Caco-2 (cell line): ENCODE measurements around the gene SGPP2. TPM values are rescaled to one million over a fixed set of nuclear protein-coding genes. Genes with fewer than 3 reads are reported as not detected.

Source experiments
- BruUV-seq: library from RNA; stranded (reverse); fragments of 400-500 nt; replicated peaks from 2 replicates; lab custom pipeline; 2021; lab: Mats Ljungman, UMichigan
- CTCF ChIA-PET: fragments of 300-600 bp; sonication (Branson Sonifier 250); formaldehyde crosslinking; loops from one replicate; lab custom pipeline; 2022; ENCODE audit warnings: antibody characterized with exemption; lab: Charles Lee
- POLR2A ChIA-PET: fragments of 300-600 bp; sonication (Branson Sonifier 250); formaldehyde crosslinking; loops from one replicate; lab custom pipeline; 2022; ENCODE audit warnings: antibody characterized with exemption; lab: Charles Lee
- DNase-seq, 2 experiments: peaks; one replicate each; pipeline versions ENCODE4 v3.0.0 to v3.0.0-alpha.2; 2020 to 2022
- H3K27me3 ChIP-seq: replicated peaks from 2 replicates; pipeline ENCODE4 v1.6.0; 2011; ENCODE audit warnings: low read length; ENCODE audit not compliant: control insufficient read depth, insufficient read depth
- H3K36me3 ChIP-seq: 2 replicates; pipeline ENCODE4 v1.5.1; 2011; ENCODE audit warnings: low read length; ENCODE audit not compliant: control insufficient read depth, insufficient read depth
- H3K4me1 ChIP-seq: fragments of 250-450 bp; sonication (Bioruptor Pico); 2 replicates; pipeline ENCODE4 v1.5.1; 2020; ENCODE audit warnings: mild to moderate bottlenecking
- H3K4me3 ChIP-seq: 2 replicates; pipeline ENCODE4 v1.5.1; 2011; ENCODE audit warnings: low read depth, mild to moderate bottlenecking, control low read depth, low read length
- H3K9me3 ChIP-seq: fragments of 250-450 bp; sonication (Bioruptor Pico); 2 replicates; pipeline ENCODE4 v1.5.1; 2020; ENCODE audit warnings: mild to moderate bottlenecking, moderate library complexity
- H3K27ac Mint-ChIP-seq: one replicate; pipeline ENCODE4 v1.8.0; 2022; ENCODE audit warnings: mixed read lengths; ENCODE audit not compliant: unreplicated experiment
- H3K27me3 Mint-ChIP-seq: one replicate; pipeline ENCODE4 v1.8.0; 2022; ENCODE audit warnings: mixed read lengths; ENCODE audit not compliant: insufficient read depth, unreplicated experiment
- H3K36me3 Mint-ChIP-seq: one replicate; pipeline ENCODE4 v1.8.0; 2022; ENCODE audit warnings: mild to moderate bottlenecking, mixed read lengths; ENCODE audit not compliant: insufficient read depth, unreplicated experiment
- H3K4me1 Mint-ChIP-seq: one replicate; pipeline ENCODE4 v1.8.0; 2022; ENCODE audit warnings: low read depth, mixed read lengths; ENCODE audit not compliant: unreplicated experiment
- H3K4me3 Mint-ChIP-seq: one replicate; pipeline ENCODE4 v1.8.0; 2022; ENCODE audit warnings: mild to moderate bottlenecking, moderate library complexity, mixed read lengths; ENCODE audit not compliant: unreplicated experiment
- H3K9me3 Mint-ChIP-seq: one replicate; pipeline ENCODE4 v1.8.0; 2022; ENCODE audit warnings: mixed read lengths; ENCODE audit not compliant: unreplicated experiment
- CTCF ChIP-seq, 2 experiments: fragments of 200-600 bp in 1 of 2; IDR thresholded peaks; 1 replicate in 1 of 2; 2 replicates in 1 of 2; pipeline versions ENCODE4 v1.5.1 to v1.8.0; 2011 to 2022; ENCODE audit warnings: antibody characterized with exemption in 1 of 2, control low read depth in 1 of 2, inconsistent platforms in 1 of 2, low read depth in 1 of 2, low read length in 1 of 2, mild to moderate bottlenecking in 1 of 2, moderate library complexity in 1 of 2; ENCODE audit not compliant: insufficient read depth in 1 of 2, severe bottlenecking in 1 of 2, unreplicated experiment in 1 of 2
- intact Hi-C: fragments of 100-400 bp; cut with micrococcal nuclease; formaldehyde crosslinking; loops from one replicate; pipeline ENCODE4 v1.10.0; 2022; ENCODE audit not compliant: unreplicated experiment
- total RNA-seq: library from RNA; stranded (reverse); gene quantifications from 2 replicates; pipeline ENCODE4 v1.2.3, GENCODE V29; 2022

The SGPP2 gene
- total RNA-seq, 1 experiment from 2014 or later = not detected

GRCh38 chr2:222572751-222573174, 148.4 kb downstream of the SGPP2 start:
- peaks cover 7% of the 10 kb centered on the region for H3K4me1 Mint-ChIP-seq
- intact Hi-C loops = no loop called here
- H3K9me3 Mint-ChIP-seq = no peaks in the 10 kb centered on the region
- H3K36me3 Mint-ChIP-seq = peaks cover 39% of the 10 kb centered on the region
- H3K27me3 Mint-ChIP-seq = no peaks in the 10 kb centered on the region
- Histone ChIP-seq H3K4me1 (no peaks in the 10 kb centered on the region), H3K4me3 (no peak overlapping the region), H3K27me3 (no peaks in the 10 kb centered on the region), H3K36me3 (no peaks in the 10 kb centered on the region), H3K9me3 (no peaks in the 10 kb centered on the region)
- TF ChIP-seq CTCF (IDR thresholded peaks at IDR 0.05; ENCODE audit: insufficient read depth in 1 of 2, low read depth in 1 of 2, low read length in 1 of 2, severe bottlenecking in 1 of 2, unreplicated experiment in 1 of 2) = no peak
- no peak overlapping the region for H3K27ac Mint-ChIP-seq
- no peak for DNase-seq
- H3K4me3 Mint-ChIP-seq = no peak overlapping the region
- CTCF ChIA-PET = no interaction called here
- POLR2A ChIA-PET = no interaction called here
- BruUV-seq = no TSS peak

DNA sequence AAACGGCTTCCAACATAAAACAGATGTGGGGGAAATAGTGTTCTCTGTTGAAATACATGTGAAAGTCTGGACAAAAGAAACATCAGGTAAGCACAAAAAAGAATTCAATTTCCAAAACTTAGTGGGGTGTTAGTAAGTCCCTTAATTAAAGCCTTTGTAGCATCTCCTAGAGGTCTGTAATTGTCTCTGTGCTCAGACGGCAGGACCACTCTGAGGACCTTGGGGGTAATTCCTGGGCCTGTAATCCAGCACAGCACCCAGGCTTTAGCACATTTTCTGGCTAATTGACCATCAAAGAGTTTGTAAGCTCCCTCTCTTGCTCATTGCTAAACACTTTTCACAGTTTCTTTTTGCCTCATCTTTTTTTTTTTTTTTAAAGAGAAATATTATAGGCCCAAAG, 151.3 kb downstream of the SGPP2 start:
- Mint-ChIP-seq H3K27me3 (no peaks in the 10 kb centered on the region), H3K4me1 (peaks cover 7% of the 10 kb centered on the region), H3K4me3 (no peak overlapping the region), H3K27ac (no peak overlapping the region), H3K36me3 (peaks cover 24% of the 10 kb centered on the region), H3K9me3 (no peaks in the 10 kb centered on the region)
- Histone ChIP-seq H3K36me3 (no peaks in the 10 kb centered on the region), H3K27me3 (no peaks in the 10 kb centered on the region), H3K9me3 (no peaks in the 10 kb centered on the region), H3K4me3 (no peak overlapping the region), H3K4me1 (no peaks in the 10 kb centered on the region)
- intact Hi-C loops = no loop called here
- no TSS peak for BruUV-seq
- CTCF ChIA-PET = no interaction called here
- DNase-seq = no peak
- TF ChIP-seq CTCF (IDR thresholded peaks at IDR 0.05; ENCODE audit: insufficient read depth in 1 of 2, low read depth in 1 of 2, low read length in 1 of 2, severe bottlenecking in 1 of 2, unreplicated experiment in 1 of 2) = no peak
- POLR2A ChIA-PET = no interaction called here

DNA sequence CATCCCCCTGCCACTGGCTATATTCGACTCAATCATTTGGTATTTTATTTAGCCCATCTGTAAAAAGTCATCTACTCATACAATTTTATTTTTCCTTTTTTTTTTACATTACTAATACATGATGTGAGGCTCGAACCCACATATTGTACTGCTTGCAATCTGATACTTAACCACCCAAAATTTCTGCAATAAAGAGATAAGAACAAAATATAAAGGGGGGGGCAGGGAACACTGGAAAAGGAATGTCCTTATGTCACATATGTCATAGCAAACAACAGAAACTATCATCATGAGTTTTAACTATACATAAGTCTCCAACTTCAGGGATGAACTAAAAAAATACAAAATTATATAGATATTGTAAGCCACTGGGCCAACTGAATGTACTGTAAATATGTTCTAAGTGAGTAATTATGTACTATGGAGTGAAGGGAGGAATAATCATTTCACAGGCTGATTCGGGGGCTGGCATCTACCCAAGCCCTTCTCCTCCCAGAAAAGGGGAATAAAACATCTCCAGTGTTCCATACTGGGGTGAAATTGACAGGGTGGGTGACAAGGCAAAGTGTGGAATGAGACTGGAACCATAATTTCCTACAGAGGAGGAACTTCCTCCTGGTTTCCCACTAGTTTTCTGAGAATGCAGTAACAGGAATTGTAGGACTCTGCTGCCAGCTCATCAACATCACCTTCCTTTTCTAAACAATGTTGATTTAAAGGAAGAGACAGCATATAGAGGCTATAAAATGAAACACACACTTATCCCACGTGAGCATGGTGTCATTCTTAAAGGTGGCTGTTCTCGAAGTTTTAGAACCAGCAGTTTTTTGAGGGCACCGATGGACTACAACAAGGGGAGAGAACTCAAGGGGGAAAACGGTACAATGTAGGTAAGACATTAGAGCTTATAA, 152.1 kb downstream of the SGPP2 start:
- Mint-ChIP-seq H3K36me3 (peaks cover 23% of the 10 kb centered on the region), H3K4me3 (no peak overlapping the region), H3K4me1 (peaks cover 7% of the 10 kb centered on the region), H3K27ac (no peak overlapping the region), H3K27me3 (no peaks in the 10 kb centered on the region), H3K9me3 (no peaks in the 10 kb centered on the region)
- TF ChIP-seq CTCF (IDR thresholded peaks at IDR 0.05; ENCODE audit: insufficient read depth in 1 of 2, low read depth in 1 of 2, low read length in 1 of 2, severe bottlenecking in 1 of 2, unreplicated experiment in 1 of 2) = no peak
- ChIA-PET POLR2A (no interaction called here), CTCF (no interaction called here)
- DNase-seq = no peak
- Histone ChIP-seq H3K4me1 (no peaks in the 10 kb centered on the region), H3K9me3 (no peaks in the 10 kb centered on the region), H3K36me3 (no peaks in the 10 kb centered on the region), H3K27me3 (no peaks in the 10 kb centered on the region), H3K4me3 (no peak overlapping the region)
- intact Hi-C loops = no loop called here
- no TSS peak for BruUV-seq
